Heart left ventricle (tissue), 16 donors: Measurements from ENCODE around the gene ABCC1. TPM values are rescaled to one million over a fixed set of nuclear protein-coding genes. Genes with fewer than 3 reads are reported as not detected.
"Not testable (repeated sequence)": the region's sequence is repeated elsewhere in the genome, so short reads cannot be mapped to it uniquely, and the experiment has no call there.

Experiments used
- ATAC-seq, 4 donors: fragments of 200-7000 bp; cut with Tn5 transposase; one replicate each; pipeline ENCODE4 v1.9.1; 2020 to 2022; ENCODE audit warnings: moderate library complexity in 4 of 4, mild to moderate bottlenecking in 3 of 4, moderate number of reproducible peaks in 1 of 4
- DNase-seq, 5 donors: peaks; one replicate each; pipeline ENCODE4 v3.0.0-alpha.2; 2020
- H3K27ac ChIP-seq, 12 donors: fragments of 200-600 bp; sonication (generic) in 4 of 12; one replicate each; pipeline versions ENCODE4 v1.5.0 to v1.8.0; 2016 to 2022; ENCODE audit warnings: mild to moderate bottlenecking in 2 of 12
- H3K27me3 ChIP-seq, 9 donors: fragments of 200-600 bp; sonication (generic) in 2 of 9; one replicate each; pipeline versions ENCODE4 v1.5.1 to v1.8.0; 2016 to 2022; ENCODE audit warnings: mild to moderate bottlenecking in 3 of 9
- H3K36me3 ChIP-seq, 9 donors: fragments of 200-600 bp; sonication (generic) in 2 of 9; one replicate each; pipeline versions ENCODE4 v1.5.0 to v1.8.0; 2018 to 2022; ENCODE audit warnings: mild to moderate bottlenecking in 2 of 9
- H3K4me1 ChIP-seq, 12 donors: fragments of 200-600 bp; sonication (generic) in 4 of 12; one replicate each; pipeline versions ENCODE4 v1.5.0 to v1.8.0; 2016 to 2022; ENCODE audit warnings: mild to moderate bottlenecking in 3 of 12
- H3K4me3 ChIP-seq, 12 donors: fragments of 200-600 bp; sonication (generic) in 4 of 12; one replicate each; pipeline versions ENCODE4 v1.5.0 to v1.8.0; 2017 to 2022; ENCODE audit warnings: mild to moderate bottlenecking in 9 of 12, moderate library complexity in 4 of 12
- H3K9me3 ChIP-seq, 12 donors: fragments of 200-600 bp; sonication (generic) in 4 of 12; one replicate each; pipeline versions ENCODE4 v1.5.0 to v1.8.0; 2016 to 2022; ENCODE audit warnings: mild to moderate bottlenecking in 1 of 12
- POLR2A ChIP-seq, 2 donors: fragments of 450-650 bp; IDR thresholded peaks; one replicate each; pipeline ENCODE4 v1.6.1; 2017; ENCODE audit warnings: antibody characterized with exemption in 2 of 2, mild to moderate bottlenecking in 2 of 2, moderate library complexity in 2 of 2
- WGBS, 4 donors: extraction: QIAGEN DNeasy Blood & Tissue Kit in 2 of 4; methylation state at CpG; one replicate each; pipeline versions ENCODE4 v1.1.5 to v1.1.7; 2013 to 2018; 5-methylcytosine and 5-hydroxymethylcytosine counted together
- intact Hi-C, 10 donors: fragments of 100-400 bp; cut with DNase I; formaldehyde crosslinking; loops; one replicate each; pipeline versions ENCODE4 v1.11.1 to v1.14.2; 2022
- polyA plus RNA-seq, 2 donors: library from polyadenylated mRNA; stranded (reverse); fragments of 200-250 nt; gene quantifications; one replicate each; pipeline ENCODE4 v1.2.3, GENCODE V29; 2013
- total RNA-seq, 9 donors: library from RNA; depleted of rRNA in 2 of 9; stranded (reverse); fragments of >200 nt in 2 of 9; fragmentation: NEBNext Ultra II Directional in 3 of 9; extraction: Animal tissue kit (Norgen Biotek cat#: 25700) in 3 of 9; gene quantifications; one replicate each; pipeline versions ENCODE4 v1.1.0 to v1.2.4, GENCODE V29; 2016 to 2023
- TF ChIP-seq, protein P1 (sequence below), 12 donors: fragments of 200-600 bp; sonication (generic) in 4 of 12; IDR thresholded peaks; one replicate each; pipeline versions ENCODE4 v1.5.0 to v1.8.0; 2018 to 2022; ENCODE audit warnings: antibody characterized with exemption in 12 of 12, mild to moderate bottlenecking in 5 of 12
- donor health status: ischemic (EF 13 %, LVEDD 7.1; RV severe dilation, severe dysfunction).
- donor health status: healthy with polysubstance abuse.
- donor health status: DM: no; HTN: yes; CAD: no.
- donor health status: DM: no; HTN: no; CAD: no.
- donor health status: ischemic (EF 25% LVEDD 6.9; RV normal size, moderate dysfunction).
- donor health status: ischemic (EF 25% LVEDD 5.7; RV mildly dilated, moderate dysfunction).
- donor health status: healthy.
- donor health status: DM: yes; HTN: yes; CAD: no.
- donor health status: ischemic (EF 35%, LVEDD 5.7; RV mildly dilated, moderate dysfunction).
- donor health status: nonischemic (EF 11% LVEDD 7.7; RV severe dilation, severe dysfunction).
- donor health status: DM: yes; HTN: yes; CAD: no.
- donor health status: PGD.
- donor health status: ischemic (EF 29% LVEDD 5.4; RV normal size, mild dysfunction).
- donor health status: nonischemic (EF 23%, LVEDD 6.1; RV moderate dilation, normal function).

Gene ABCC1
- total and polyA plus RNA-seq, 11 donors: 8.1 to 28.0 (median 22.4) TPM

GRCh38 chr16:16159662-16160061 is 210.2 kb downstream of the ABCC1 start:
- DNase-seq (peak in 1 of 5 donors; percentile 7), ATAC-seq (no peak)
- Histone ChIP-seq H3K27me3 (no peaks in the 10 kb centered on the region), H3K36me3 (no peaks in the 10 kb centered on the region), H3K27ac (no peak overlapping the region), H3K4me1 (no peaks in the 10 kb centered on the region), H3K9me3 (peaks cover 0 to 24% (median 14%) of the 10 kb centered on the region in 12 donors), H3K4me3 (no peak overlapping the region)
- intact Hi-C loops: loop anchor here in 1 of 10 donors (2.0 kb wide), 1 partner anchor 15 kb away; no protein-coding TSS in a partner anchor
- WGBS, 4 donors: 84 to 95% (median 91%) methylated on average over 3 of the region's 3 CpGs
- TF ChIP-seq, protein P1, sequence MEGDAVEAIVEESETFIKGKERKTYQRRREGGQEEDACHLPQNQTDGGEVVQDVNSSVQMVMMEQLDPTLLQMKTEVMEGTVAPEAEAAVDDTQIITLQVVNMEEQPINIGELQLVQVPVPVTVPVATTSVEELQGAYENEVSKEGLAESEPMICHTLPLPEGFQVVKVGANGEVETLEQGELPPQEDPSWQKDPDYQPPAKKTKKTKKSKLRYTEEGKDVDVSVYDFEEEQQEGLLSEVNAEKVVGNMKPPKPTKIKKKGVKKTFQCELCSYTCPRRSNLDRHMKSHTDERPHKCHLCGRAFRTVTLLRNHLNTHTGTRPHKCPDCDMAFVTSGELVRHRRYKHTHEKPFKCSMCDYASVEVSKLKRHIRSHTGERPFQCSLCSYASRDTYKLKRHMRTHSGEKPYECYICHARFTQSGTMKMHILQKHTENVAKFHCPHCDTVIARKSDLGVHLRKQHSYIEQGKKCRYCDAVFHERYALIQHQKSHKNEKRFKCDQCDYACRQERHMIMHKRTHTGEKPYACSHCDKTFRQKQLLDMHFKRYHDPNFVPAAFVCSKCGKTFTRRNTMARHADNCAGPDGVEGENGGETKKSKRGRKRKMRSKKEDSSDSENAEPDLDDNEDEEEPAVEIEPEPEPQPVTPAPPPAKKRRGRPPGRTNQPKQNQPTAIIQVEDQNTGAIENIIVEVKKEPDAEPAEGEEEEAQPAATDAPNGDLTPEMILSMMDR (IDR thresholded peaks at IDR 0.05): no peak
- no peak for TF ChIP-seq POLR2A (IDR thresholded peaks at IDR 0.05)

GRCh38 chr16:16161319-16161718 is 211.9 kb downstream of the ABCC1 start:
- H3K4me3 ChIP-seq: no peak overlapping the region
- no peaks in the 10 kb centered on the region for H3K4me1 ChIP-seq
- ATAC-seq (no peak), DNase-seq (peak in 1 of 5 donors; percentile 4)
- no peaks in the 10 kb centered on the region for H3K36me3 ChIP-seq
- no peak overlapping the region for H3K27ac ChIP-seq
- intact Hi-C loops: loop anchor here in 1 of 10 donors (2.0 kb wide), 1 partner anchor 13 kb away; no protein-coding TSS in a partner anchor
- peaks cover 0 to 24% (median 14%) of the 10 kb centered on the region in 12 donors for H3K9me3 ChIP-seq
- no peaks in the 10 kb centered on the region for H3K27me3 ChIP-seq
- WGBS, 4 donors: 61 to 83% (median 65%) methylated on average over 3 to 5 of the region's 5 CpGs
- TF ChIP-seq, protein P1 (IDR thresholded peaks at IDR 0.05): no peak
- no peak for TF ChIP-seq POLR2A (IDR thresholded peaks at IDR 0.05)

- not testable (repeated sequence) for H3K4me1 ChIP-seq, H3K27ac ChIP-seq, H3K36me3 ChIP-seq, H3K27me3 ChIP-seq, H3K4me3 ChIP-seq, DNase-seq, ATAC-seq
- 84 to 90% (median 87%) methylated on average over 5 of the region's 5 CpGs for WGBS, 4 donors
- H3K9me3 ChIP-seq: peaks cover 0 to 24% (median 14%) of the 10 kb centered on the region in 12 donors
- intact Hi-C loops: loop anchor here in 1 of 10 donors (2.0 kb wide), 1 partner anchor 13 kb away; no protein-coding TSS in a partner anchor
Measured at GRCh38 chr16:16161840-16162239, 212.4 kb downstream of the ABCC1 start.

DNA sequence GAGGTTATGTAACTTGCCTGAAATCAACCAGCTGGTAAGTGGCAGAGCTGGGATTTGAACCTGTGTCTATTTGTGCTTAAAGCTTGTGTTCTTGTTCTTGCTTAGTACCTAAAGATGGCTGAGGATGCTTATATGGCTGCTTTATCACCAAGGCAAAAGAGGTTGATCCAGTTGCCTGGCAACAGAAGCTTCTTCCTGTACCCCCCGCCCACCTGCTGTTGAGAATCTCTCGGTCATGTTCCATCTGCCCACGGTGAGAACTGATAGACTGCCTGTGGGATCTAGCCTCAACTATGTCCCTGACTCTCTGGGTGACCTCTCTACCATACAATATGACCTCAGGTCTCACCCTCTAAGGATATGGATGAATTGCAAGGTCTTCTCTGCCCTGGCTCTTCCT is 213.2 kb downstream of the ABCC1 start:
- DNase-seq: peak in 1 of 5 donors; percentile 16

More for the DNA sequence above, 213.2 kb downstream of the ABCC1 start:
- TF ChIP-seq, protein P1 (IDR thresholded peaks at IDR 0.05): no peak
- TF ChIP-seq POLR2A (IDR thresholded peaks at IDR 0.05): no peak
- Histone ChIP-seq H3K9me3 (peaks cover 0 to 24% (median 14%) of the 10 kb centered on the region in 12 donors), H3K27me3 (no peaks in the 10 kb centered on the region), H3K4me3 (no peak overlapping the region), H3K4me1 (no peaks in the 10 kb centered on the region), H3K27ac (no peak overlapping the region), H3K36me3 (no peaks in the 10 kb centered on the region)
- intact Hi-C loops: no loop called here
- no peak for ATAC-seq
- WGBS, 4 donors: 73 to 83% (median 79%) methylated on average over 3 of the region's 3 CpGs
